Hippocampal formation (tissue), 2 donors: ENCODE data around the gene EI24.
A peak's percentile ranks its signal among the peaks of the same experiment; 100 is the strongest.
"Not testable (repeated sequence)": the region's sequence is repeated elsewhere in the genome, so short reads cannot be mapped to it uniquely, and the experiment has no call there.

Experiments
- DNase-seq, 2 donors: peaks; one replicate each; lab custom pipeline; 2025; lab: John Stamatoyannopoulos, UW

Gene EI24

GRCh38 chr11:125568970-125569914 lies at the start of gene EI24:
Gene EI24, plus strand, starts transcription at chr11:125569477. Its CDS starts 3,051 bp downstream, at chr11:125572528.
- peak; percentile 86 to 88 for DNase-seq

GRCh38 chr11:125519860-125520834 lies 49.1 kb upstream of the EI24 start:
- no peak for DNase-seq

- no peak for DNase-seq
Measured at GRCh38 chr11:125525303-125525702, 44.0 kb upstream of the EI24 start.

GRCh38 chr11:125532668-125533067 lies 36.6 kb upstream of the EI24 start:
- DNase-seq = no peak

GRCh38 chr11:125535585-125535984 lies 33.7 kb upstream of the EI24 start:
- no peak for DNase-seq

GRCh38 chr11:125536834-125537233 lies 32.4 kb upstream of the EI24 start:
- DNase-seq = not testable (repeated sequence)

- no peak for DNase-seq
Measured at GRCh38 chr11:125542709-125543108, 26.6 kb upstream of the EI24 start.

GRCh38 chr11:125550780-125551179 lies 18.5 kb upstream of the EI24 start:
- DNase-seq = no peak

GRCh38 chr11:125551835-125552342 lies 17.4 kb upstream of the EI24 start:
- DNase-seq = no peak

GRCh38 chr11:125552927-125553326 lies 16.4 kb upstream of the EI24 start:
- no peak for DNase-seq

- DNase-seq = no peak
Measured at GRCh38 chr11:125553357-125553756, 15.9 kb upstream of the EI24 start.

GRCh38 chr11:125554038-125554437 lies 15.2 kb upstream of the EI24 start:
- DNase-seq = no peak

- no peak for DNase-seq
Measured at GRCh38 chr11:125559888-125560287, 9.4 kb upstream of the EI24 start.

GRCh38 chr11:125561924-125562323 lies 7.4 kb upstream of the EI24 start:
- no peak for DNase-seq

GRCh38 chr11:125562430-125562829 lies 6.8 kb upstream of the EI24 start:
- no peak for DNase-seq

- no peak for DNase-seq
Measured at GRCh38 chr11:125564357-125564756, 4.9 kb upstream of the EI24 start.

GRCh38 chr11:125566235-125566634 lies 3.0 kb upstream of the EI24 start:
- DNase-seq = no peak

GRCh38 chr11:125569915-125570621 lies 791 bp downstream of the EI24 start:
- DNase-seq = no peak

GRCh38 chr11:125570952-125571351 lies 1.7 kb downstream of the EI24 start:
- DNase-seq = no peak

GRCh38 chr11:125572916-125573315 lies 3.6 kb downstream of the EI24 start:
- no peak for DNase-seq

GRCh38 chr11:125577181-125577580 lies 7.9 kb downstream of the EI24 start:
- not testable (repeated sequence) for DNase-seq

- no peak for DNase-seq
Measured at GRCh38 chr11:125578783-125579182, 9.5 kb downstream of the EI24 start.
